Stimulated activated CD4-positive, alpha-beta T cell treated with anti-CD3 and anti-CD28 coated beads, TNF-alpha, amount 100 ng/mL, for 1 hour (primary cell): ENCODE measurements around the gene KRT26.
"Not testable (repeated sequence)": the region's sequence is repeated elsewhere in the genome, so short reads cannot be mapped to it uniquely, and the experiment has no call there.

ENCODE experiments used
- DNase-seq, 3 donors: peaks; one replicate each; pipeline ENCODE4 v3.0.0-alpha.2; 2020; ENCODE audit warnings: low read depth in 3 of 3, low spot score in 1 of 3

The KRT26 gene, protein sequence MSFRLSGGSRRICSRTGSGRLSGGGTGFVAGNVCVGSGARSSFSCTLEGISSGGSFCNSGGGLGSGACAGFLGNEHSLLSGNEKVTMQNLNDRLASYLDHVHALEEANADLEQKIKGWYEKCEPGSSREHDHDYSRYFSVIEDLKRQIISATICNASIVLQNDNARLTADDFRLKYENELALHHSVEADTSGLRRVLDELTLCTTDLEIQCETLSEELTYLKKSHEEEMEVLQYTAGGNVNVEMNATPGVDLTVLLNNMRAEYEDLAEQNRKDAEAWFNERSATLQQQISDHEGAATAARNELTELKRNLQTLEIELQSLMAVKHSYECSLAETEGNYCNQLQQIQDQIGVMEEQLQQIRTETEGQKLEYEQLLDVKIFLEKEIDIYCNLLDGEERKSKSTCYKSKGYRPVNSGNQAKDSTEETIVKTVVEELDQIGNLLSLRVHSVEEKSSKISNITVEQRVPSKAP

DNA sequence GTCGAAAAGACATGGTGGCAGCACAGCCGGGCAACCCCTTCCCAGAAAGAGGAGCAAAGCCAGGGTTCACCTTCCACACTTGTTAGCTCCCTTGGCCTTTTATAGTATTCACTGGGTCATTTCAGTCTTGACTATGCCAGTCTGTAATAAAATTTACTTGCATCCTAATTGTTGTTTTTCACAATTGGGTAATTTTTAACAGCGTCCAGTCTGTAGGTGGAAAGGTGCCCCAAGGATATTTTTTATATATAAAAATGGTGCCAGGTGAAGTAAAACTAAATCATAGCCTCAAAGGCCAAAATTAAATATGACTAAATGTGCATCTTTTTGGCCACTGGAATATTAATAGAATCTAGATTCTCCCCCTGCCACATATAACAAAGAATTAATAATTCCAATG is at the start of gene KRT26:
KRT26 (minus strand) TSS at position 101 of the 400 bp plus-strand sequence; CDS start at position 13, 88 bp downstream.
- DNase-seq, result no peak

DNA sequence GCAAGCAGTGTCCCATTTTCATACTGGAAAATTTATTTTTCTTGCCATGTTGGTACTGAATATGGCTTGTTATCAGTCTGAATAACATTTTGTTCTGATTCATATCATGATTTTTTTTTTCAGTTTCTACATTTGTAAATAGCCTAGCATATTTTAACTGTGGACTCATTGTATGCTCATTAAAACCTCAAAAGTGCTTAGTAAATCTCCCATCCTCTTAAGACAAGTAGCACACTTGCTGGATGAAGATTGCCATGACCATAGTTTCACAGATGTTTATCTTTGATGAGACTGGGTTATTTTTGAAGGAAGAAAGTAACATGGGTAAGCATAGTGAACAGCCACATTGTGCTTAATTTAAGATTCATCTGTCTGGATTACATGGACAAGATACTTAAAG is 49.5 kb upstream of the KRT26 start:
- DNase-seq, result no peak

DNA sequence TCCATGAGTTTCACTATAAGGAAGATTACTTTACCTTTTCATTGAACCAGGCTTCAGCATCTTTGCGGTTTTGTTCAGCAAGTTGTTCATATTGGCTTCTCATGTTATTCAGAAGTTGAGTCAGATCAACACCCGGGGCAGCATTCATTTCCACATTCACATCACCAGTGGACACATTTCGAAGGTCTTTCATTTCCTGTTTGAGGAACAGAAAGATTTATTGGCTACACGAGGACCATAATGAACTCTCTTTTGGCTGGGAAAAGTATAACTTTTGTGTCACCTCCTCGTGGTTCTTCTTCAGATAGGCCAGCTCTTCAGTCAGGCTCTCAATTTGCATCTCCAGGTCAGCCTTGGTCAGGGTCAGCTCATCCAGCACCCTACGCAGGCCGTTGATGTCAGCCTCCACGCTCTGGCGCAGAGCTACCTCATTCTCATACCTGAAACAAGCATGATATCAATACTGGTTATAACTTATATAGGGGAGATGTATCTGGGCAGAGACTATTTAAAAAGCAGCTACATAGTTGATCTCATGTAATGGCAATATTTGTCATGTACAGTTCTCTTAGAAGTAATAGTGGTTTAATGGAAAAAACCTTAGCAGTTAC is 48.3 kb upstream of the KRT26 start:
- DNase-seq, result no peak

DNA sequence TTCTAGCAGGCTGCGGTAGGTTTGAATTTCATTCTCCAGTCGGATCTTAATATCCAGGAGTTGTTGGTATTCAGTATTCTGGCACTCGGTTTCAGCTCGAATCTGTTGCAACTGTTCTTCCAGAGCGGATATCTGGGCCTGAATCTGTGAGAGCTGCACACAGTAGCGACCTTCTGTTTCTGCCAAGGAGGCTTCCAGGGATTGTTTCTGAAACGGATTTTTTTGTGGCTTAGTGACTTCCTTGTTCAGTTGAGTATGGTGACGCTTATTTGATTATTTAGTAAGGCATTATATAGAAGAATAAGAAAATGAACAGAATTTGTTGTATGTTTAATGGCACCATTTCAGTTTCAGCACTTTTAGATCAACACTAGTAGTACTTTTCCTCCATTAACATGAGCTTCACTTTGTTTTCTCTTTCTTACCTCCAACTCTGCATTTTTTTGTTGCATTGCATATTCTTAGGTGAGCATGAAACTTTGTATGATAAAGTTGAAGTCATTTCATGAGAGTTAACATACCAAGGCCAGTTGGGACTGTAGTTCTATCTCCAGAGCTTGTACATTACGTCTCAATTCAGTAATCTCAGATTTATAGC is 47.6 kb upstream of the KRT26 start:
- DNase-seq, result no peak

DNA sequence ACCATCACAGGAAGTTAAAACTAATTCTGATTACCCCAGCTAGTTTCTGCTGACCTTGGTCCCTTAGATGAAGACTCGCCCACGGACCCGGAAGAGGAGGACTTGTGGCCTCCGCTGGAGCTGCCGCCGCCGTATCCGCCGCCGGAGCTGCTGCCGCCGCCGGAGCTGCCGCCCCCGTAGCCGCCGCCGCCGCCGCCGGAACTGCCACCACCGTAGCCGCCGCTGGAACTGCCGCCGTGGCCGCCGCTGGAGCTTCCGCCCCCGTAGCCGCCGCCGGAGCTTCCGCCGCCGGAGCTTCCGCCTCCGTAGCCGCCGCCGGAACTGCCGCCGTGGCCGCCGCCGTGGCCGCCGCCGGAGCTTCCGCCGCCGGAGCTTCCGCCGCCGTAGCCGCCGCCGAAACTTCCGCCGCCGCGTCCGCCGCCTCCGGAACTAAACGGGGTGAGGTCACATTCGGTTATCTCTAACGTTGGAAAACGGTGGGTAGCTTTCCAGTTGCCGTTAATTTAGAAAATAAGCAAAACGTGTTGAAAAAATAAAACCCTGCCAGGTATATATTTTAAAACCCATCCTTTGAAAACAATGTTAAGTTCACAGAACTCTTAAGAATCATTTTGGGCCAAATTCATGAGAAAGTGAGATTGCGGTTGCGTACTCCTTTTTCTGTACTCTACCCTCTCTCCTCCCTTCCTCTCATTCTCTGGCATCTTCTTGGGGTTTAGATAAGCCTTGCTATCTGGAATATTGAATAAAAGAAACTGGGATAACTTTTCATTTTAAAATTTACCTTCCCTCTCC is 46.9 kb upstream of the KRT26 start:
- peak; percentile 55 to 77 (median 76) for DNase-seq

DNA sequence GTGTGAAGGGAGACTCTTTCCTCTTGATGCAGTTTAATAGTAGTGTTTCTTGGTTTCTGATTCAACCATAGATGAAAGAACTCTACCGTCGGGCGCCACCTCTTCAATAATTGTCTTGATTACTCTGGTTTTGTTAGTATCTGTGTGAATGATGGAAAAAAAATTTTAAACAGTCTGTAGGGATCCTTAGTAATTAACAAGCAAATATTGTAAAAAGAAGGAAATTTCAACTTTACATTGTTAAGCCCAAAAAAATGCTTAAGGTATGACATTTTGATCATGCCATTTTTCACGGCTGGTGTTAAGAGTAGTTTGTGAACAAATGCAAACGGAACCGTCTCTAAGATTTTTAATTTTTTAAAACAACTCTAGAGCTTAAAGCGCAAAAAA is 46.3 kb upstream of the KRT26 start:
- no peak for DNase-seq

DNA sequence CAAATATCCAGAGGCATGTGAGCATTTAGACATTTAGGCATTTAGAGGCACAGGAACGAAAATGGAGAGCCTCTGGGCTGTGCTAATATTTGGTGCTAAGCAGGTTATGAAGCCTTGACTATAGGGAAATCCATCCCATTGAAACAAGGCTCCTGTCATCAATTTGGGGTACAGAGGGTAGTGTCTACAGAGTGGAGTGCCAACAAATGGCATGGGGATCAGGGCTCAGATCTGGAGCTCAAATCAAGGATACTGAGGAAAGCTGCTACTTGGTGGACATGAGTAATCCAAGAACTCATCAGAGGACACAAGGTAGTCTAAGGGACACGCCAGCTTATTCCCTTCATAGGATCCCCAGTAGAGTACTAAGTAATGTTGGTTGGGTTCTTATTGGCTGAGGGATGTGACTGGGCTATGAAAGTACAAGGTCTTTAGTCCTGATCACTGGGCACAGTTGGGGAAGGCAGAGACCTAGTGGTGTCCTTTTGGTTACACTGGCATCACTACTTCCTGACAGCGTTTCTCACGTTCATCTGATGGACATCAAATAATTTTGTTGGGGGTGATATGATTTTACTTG is 45.2 kb upstream of the KRT26 start:
- DNase-seq, result no peak

DNA sequence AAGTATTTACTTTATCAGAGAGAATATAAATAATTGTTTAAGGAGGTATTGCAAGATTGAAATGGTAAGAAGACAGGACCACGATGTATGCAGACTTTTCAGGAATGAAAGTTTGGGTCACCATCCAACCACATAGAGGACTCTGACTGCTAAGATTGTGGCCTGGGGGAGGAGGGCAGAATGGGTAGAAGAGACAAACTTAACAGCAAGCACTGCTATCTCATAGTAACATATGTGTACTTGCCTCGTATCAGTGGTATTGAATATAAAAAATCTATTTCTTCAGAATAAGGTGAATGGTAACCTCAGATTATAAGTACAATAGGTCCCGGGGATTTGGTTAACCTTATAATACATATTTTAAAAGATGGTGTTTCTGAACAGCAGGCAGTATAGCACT is 44.6 kb upstream of the KRT26 start:
- no peak for DNase-seq

DNA sequence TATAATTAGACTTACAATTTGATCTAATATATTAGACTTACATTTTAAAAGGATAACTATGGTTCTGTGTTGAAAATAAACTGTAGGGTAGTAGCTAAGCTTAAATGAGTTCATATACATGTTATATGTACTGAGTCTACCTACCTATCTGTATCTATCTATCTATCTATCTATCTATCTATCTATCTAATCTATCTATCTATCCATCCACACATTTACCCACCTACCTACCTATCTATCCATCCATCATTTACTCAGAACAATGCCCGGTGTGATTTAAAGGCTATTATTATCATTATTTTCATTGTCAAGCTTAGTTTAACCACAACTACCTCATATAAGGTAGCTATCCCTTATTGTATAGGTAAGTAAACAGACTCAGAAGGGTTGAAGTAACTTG is 43.4 kb upstream of the KRT26 start:
- no peak for DNase-seq

DNA sequence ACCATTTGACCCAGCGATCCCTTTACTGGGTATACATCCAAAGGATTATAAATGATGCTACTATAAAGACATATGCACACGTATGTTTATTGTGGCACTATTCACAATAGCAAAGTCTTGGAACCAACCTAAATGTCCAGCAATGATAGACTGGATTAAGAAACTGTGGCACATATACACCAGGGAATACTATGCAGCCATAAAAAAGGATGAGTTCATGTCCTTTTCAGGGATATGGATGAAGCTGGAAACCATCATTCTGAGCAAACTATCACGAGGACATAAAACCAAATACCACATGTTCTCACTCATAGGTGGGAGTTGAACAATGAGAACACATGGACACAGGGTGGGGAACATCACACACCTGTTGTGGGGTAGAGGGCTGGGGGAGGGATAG is 42.7 kb upstream of the KRT26 start:
- not testable (repeated sequence) for DNase-seq

DNA sequence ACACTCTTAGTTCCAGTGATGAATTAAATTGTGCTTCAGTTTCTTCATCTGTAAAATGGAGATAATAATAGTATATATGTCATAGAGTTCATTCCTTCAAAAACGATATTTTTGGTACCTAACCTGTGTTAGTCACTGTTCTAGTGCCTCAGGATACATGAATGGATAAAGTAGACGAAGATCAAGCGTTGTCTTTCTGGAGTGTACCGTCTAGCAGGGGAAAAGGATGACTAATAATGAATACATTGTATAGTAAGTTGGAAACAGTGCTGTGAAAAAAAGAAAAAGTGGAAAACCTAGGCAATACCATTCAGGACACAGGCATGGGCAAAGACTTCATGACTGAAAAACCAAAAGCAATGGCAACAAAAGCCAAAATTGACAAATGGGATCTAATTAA is 41.8 kb upstream of the KRT26 start:
- DNase-seq, result no peak

DNA sequence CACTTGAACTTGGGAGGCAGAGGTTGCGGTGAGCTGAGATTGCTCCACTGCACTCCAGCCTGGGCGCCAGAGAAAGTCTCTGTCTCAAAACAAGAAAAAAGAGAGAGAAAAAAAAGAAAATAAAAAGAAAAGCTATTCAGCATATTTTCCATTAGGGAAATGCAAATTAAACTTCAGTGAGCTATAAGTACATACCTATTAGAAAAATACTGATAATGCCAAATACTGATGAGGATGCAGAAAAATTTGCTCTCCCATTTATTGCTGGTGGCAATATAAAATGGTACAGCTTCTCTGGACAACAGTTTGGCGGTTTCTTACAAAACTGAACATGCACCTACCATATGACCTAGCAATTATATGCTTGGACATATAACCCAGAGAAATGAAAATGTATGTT is 40.6 kb upstream of the KRT26 start:
- no peak for DNase-seq

DNA sequence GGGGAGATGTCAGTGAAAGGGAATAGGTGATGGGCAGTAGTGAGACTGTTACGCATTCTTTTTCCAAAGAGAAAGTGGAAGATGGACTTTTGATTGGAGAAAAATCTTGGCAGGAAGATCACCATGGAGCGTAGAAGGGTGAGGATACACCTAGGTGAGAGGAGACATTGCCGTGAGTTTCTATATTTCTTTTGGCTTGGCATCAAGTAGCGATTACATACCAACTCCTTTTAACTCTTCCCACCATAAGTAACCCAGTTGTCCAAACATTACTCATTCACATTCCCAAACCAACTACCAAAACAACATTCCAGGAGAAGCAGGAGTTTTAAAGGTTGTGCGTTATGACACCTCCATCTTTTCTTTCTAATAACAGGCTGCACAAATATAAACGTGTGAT is 38.5 kb upstream of the KRT26 start:
- DNase-seq, result no peak

DNA sequence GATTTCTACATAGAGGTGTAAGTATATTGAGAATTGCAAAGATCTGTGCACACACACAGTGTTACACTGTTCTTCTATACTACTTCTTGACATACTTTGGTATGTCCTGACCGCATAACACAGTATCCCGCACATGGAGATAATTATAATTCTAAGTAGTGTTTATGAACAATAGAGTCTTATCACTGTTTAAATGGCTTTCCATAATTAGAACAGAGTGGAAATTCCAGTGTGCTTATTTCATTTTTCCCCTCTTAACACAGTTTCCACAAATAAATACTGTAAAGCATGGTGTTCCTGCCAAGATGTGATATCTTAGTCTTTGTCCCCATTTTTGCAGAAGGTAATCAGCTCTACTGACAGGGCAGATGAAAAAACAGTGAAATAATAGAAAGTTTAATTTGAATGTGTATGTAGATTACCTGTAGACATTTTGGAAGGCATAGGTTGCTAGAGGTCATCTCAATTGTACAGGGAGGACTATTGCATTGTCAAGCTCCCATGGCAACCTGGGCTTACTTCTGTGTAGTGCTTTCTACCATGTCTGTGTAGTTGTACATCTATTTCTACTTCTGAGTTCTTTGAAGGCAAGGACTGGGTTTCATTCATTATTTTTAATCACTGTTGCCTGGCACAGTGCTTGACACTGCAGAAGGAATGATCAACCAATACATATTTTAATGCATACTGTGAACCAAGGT is 37.9 kb upstream of the KRT26 start:
- no peak for DNase-seq

DNA sequence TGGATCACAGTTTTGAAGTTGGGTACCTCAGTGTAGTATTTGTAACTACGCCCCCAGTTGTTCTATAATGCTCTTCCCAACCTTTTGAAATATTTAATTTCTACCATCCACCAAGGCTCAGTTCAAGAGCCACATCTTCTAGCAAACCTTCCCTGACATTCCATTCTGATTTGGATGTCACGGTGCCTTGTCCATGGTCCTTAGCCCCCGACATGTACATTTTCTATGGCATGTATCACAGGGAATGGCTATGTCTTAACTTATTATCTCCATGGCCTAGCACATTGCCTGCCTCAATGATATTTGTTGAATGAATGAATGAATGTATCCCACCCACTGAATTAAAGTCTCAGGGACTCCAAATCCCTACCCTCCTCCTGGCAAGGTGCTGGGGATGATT is 34.1 kb upstream of the KRT26 start:
- DNase-seq, result no peak

DNA sequence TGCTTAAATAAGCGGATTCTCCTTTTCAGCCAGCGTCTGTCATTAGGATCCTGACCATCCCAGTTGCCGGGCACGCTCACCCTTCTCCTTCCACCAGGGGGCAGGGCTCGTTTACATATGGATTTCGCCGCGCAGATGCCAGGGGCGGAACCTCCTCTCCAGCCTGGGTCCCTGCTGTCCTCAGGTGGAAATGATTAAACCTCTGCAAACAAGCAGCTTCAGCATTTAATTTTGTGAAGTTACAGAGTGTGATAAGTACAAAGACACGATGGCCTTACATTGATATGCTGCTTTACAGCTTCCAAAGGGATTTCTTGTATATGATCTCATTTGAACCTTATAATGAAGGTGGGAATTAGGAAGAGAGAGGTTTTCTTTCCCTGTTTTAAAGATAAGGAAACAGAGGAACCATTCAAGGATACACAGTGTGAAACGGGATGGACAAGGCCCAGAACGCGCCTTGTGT is 31.6 kb upstream of the KRT26 start:
- peak; percentile 38 to 65 (median 48) for DNase-seq

DNA sequence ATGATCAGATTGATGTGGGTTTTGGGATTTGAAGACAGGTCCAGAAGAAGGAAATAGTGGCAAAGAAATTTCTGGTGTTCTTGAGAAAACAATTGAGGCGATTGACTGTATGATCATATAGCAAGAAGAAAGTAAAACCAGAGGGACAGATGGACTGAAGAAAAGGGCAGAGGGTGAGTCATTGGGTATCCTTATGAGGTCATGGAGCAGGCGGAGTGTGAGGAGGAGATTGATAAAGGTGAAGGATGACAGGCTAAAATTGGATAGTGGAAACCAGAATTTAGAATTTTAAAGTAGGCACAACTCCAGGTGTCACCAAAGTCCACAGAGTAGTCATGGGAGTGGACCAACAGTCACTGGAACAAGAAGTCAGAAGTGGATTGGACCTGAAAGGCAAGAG is 29.2 kb upstream of the KRT26 start:
- no peak for DNase-seq

DNA sequence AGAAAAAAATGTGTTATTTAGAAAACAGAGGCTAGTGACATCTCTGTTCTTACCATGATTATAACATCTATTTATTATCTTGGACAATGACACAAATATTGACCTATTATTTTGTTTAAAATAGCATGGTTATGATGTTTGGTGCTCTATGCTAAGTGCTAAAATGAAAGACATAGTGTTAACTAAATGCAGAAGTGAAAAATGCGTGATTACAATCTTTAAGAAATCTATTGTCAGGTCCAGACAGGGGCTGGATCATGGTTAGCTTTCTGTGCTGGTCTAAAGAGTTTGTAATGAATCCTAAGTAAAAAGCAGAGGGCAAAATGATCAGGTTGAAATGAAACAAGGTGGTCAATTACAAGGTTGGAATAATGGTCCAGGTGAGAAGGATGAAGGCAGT is 28.4 kb upstream of the KRT26 start:
- DNase-seq, result no peak

DNA sequence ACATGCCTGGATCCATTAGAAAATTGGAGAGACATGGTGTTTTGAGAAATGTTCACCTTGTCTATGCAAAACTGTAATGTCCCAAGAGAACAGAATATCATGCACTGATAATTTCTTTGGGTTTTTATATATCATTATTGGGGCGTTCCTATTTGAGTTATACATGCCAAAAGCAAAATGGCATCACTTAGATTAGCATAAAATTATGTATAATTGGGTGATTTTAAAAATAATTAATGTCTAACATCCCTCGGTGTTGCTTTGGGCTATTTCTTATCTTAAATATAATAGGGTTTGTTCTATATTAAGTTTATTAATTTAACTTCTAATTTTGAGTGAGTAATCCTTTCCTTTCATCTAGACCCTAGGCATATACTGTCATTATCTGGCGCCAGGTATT is 27.9 kb upstream of the KRT26 start, which contains the start of gene KRT28:
KRT28 (minus strand) TSS at position 101 of the 400 bp plus-strand sequence; CDS start at position 35, 66 bp downstream.
- DNase-seq, result no peak

DNA sequence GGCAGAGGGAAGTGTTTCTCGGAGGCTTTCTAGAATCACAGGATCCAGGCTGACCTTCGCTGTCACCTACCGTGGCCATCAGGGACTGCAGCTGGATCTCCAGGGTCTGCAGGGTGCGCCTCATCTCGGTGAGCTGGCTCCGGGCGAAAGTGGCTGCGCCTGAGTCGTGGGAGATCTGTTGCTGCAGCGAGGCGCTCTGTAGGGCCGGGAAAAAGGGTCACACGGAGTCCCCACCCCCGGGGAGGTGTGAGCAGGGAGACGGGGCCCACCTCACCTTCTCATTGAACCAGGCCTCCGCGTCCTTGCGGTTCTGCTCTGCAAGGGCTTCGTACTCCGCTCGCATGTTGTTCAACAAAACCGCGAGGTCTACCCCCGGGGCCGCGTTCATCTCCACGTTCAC is 24.8 kb upstream of the KRT26 start:
- no peak for DNase-seq
